Measurements from ENCODE around the gene SMPDL3B. TPM values are rescaled to one million over a fixed set of nuclear protein-coding genes. Genes with fewer than 3 reads are reported as not detected.
"Not testable (repeated sequence)": the region's sequence is repeated elsewhere in the genome, so short reads cannot be mapped to it uniquely, and the experiment has no call there.

SMPDL3B gene
- total RNA-seq, 1 experiment from 2014 or later: not detected

DNA sequence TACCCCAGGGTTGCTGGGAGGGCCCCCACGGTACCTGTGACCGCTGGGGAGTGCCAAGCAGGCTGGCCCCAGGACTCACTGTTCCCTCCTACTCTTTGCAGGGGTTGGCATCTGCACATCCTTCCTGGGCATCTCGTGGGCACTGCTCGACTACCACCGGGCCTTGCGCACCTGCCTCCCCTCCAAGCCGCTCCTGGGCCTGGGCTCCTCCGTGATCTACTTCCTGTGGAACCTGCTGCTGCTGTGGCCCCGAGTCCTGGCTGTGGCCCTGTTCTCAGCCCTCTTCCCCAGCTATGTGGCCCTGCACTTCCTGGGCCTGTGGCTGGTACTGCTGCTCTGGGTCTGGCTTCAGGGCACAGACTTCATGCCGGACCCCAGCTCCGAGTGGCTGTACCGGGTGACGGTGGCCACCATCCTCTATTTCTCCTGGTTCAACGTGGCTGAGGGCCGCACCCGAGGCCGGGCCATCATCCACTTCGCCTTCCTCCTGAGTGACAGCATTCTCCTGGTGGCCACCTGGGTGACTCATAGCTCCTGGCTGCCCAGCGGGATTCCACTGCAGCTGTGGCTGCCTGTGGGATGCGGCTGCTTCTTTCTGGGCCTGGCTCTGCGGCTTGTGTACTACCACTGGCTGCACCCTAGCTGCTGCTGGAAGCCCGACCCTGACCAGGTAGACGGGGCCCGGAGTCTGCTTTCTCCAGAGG is 31.8 kb downstream of the SMPDL3B start:
- no peak for DNase-seq (ENCODE audit: low read depth)
- in situ Hi-C loops (cut with HindIII; ENCODE audit: low pct_unique_long_range_greater_than_20kb, low sequenced_read_pairs): no loop called here

DNA sequence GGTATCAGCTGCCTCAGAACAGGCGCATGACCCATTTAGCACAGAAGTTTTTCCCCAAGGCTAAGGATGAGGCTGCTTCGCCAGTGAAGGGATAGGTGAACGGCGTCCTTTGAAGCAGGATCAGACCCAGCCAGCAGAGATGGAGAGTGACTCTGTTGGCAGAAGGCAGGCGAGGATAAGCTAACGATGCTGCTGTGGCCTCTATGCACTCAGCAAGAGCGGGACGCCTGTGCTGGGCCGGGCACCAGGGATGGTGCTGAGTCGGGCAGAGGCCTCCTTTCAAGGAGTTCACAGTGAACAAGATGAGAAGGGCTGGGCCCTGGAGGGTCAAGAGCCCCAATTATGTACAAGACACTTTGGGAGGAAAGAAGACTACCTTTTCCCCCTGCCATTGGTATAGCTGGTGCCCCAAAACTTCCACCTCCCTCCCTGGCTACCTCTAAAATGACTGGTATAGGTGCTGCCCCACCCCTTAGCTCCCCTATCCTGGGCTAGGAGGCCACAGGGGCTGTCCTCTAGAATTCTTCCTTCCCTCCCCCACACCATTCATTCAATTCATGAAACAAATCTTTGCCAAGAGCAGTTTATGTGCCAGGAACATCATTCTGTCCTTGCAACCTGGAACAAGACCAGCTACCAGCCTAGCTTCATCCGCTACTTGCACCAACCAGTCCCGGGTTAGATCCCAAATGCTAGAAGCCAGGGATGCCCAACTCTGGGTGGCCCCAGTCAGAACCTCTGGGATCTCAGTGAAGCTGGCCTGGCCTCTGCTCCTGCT is 32.5 kb downstream of the SMPDL3B start:
- no peak for DNase-seq (ENCODE audit: low read depth)
- in situ Hi-C loops (cut with HindIII; ENCODE audit: low pct_unique_long_range_greater_than_20kb, low sequenced_read_pairs): no loop called here

DNA sequence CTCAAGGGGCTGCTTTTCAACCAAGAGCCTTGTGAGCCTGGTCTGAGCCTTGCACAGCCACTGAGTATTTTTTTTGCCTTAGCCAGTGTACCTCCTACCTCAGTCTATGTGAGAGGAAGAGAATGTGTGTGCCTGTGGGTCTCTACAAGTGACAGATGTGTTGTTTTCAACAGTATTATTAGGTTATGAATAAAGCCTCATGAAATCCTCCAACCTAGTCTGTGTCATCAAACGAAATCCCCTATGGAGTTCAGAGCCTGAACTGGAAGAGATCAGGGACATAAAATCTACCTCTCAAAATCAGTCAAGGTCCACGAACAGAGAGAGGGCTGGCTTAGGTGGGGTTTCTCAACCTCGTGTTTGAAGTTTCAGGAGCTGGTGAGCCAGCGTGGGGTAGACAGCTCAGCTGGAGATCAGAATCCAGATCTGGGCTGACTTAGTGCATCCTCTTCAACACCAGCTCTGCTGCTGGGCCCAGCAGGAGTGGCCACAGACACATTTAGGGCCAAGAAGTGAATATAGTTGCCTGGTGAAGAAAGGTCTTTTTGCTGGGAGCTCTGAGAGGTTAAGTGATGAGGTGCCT is 33.2 kb downstream of the SMPDL3B start:
- in situ Hi-C loops (cut with HindIII; ENCODE audit: low pct_unique_long_range_greater_than_20kb, low sequenced_read_pairs): no loop called here
- no peak for DNase-seq (ENCODE audit: low read depth)

DNA sequence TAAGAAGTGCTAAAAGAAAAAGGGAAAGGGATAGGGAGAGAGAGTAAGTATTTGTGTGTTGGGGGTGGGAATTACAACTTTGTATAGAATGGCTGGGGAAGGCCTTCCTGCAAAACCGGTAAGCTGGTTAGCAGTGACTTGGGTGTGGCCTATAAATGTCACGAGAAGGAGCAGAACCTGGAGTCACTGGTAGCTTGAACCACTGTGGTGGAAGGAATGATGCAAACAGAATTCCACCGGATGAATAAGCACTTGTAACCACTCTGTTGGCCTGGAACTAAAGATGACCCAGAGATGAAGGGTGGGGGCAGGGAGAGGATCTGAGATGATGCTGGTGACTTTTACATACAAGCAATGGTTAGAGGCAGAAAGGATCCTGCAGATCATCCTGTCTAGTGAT is 33.9 kb downstream of the SMPDL3B start:
- in situ Hi-C loops (cut with HindIII; ENCODE audit: low pct_unique_long_range_greater_than_20kb, low sequenced_read_pairs): no loop called here
- peak; percentile 75 for DNase-seq (ENCODE audit: low read depth)

DNA sequence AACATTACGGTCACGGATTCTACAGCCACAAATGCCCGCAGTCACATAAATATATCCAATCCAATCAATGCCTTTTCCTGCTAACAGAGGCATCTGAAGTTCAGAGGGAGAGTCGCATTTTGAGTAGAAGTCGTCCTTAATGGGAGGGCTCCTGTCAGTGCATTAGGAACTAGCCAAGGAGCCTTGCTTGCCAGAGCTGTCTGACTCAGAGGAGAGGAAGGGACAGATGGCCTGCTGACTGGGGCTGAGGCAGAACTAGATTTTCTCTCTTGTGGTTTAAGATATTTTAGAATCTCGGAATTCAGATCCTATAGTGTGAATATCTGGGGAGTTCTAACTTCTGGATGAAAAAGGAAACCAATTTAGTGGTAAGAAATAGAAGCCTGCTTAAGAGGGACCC is 35.6 kb downstream of the SMPDL3B start:
- no peak for DNase-seq (ENCODE audit: low read depth)
- in situ Hi-C loops (cut with HindIII; ENCODE audit: low pct_unique_long_range_greater_than_20kb, low sequenced_read_pairs): no loop called here

DNA sequence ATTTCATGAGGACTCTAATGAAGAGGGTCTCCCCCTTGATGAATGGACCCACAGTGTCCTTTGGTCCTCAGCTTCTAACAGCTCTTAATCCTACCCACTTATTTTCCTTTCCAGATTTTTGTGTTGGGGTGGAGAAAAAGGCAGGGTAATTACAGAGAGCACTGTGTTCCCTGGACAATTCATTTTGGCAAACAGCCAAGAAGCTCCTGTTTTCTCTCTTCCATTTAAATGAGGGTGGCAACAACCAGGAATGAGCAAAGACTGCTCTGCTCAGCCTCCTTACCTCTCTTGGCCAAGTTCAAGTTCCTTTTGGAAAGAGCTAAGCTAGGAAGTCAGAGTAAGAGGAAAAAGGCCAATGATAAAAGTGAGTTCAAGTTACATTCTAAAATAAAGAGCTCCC is 36.9 kb downstream of the SMPDL3B start:
- in situ Hi-C loops (cut with HindIII; ENCODE audit: low pct_unique_long_range_greater_than_20kb, low sequenced_read_pairs): no loop called here
- no peak for DNase-seq (ENCODE audit: low read depth)

DNA sequence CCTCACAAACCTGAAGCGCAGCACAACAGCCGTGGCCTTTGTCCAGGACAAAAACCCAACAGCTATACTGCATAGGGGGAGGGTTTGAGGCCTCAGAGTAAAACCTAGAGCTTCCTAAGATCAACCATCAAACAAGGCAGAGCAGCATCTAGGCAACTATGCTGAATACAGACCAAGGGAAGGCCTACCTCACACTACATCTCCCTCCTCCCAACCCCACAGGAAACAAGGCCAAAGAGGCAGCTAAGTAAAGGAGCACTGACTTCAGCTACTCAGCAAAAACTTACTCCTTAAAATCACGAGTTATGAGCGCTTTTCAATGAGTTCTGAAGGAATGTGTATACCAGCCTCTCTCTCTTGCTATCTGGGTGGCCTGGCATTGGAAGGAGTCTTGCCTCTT is 37.3 kb downstream of the SMPDL3B start:
- in situ Hi-C loops (cut with HindIII; ENCODE audit: low pct_unique_long_range_greater_than_20kb, low sequenced_read_pairs): no loop called here
- DNase-seq (ENCODE audit: low read depth): no peak

DNA sequence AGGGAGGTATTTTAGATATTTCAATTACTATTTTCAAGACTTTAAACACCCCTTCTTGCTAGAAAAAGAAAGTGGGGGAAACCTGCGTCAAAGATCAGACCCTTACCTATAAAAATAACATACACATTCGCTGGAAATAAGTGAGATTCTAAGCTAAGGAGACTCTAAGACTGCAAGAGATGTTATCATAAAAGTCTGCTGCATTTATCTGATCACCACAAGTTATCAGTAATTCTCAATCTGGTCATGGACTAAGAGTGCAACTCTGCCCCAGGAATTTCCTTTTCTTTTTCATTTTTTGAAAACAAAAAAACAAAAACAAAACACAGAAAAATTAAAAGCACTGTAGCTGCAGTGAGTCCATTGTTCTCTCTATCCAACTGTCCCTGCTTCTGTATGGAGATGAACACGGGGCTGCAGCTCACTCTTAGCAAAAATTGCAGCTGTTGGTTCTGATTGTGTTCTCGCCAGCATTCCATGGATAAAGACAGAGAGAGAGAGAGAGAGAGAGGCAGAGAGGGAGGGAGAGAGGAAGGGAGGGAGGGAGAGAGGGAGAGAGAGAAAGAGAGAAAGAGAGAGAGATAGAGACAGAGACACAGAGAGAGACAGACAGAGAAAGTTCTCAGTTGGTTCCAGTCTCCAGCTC is 39.1 kb downstream of the SMPDL3B start:
- DNase-seq (ENCODE audit: low read depth): no peak
- in situ Hi-C loops (cut with HindIII; ENCODE audit: low pct_unique_long_range_greater_than_20kb, low sequenced_read_pairs): no loop called here

DNA sequence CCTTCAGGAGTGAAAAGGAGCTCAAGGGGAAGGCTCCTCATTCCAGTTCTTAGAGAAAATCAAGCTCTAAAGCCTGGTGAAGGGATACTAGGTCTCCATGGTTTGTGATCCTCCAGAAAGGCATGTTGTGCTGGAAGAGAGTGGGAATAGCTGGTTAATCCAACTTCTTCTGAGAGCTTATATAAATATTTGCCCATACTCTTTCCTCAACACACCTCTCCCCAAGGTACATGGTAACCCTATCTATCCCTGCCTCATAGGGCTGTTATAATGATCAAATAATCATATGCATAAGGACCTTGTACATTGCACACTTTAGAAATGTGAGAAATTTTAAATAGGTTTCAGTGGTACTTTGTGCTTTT is 39.6 kb downstream of the SMPDL3B start:
- in situ Hi-C loops (cut with HindIII; ENCODE audit: low pct_unique_long_range_greater_than_20kb, low sequenced_read_pairs): no loop called here
- DNase-seq (ENCODE audit: low read depth): no peak

DNA sequence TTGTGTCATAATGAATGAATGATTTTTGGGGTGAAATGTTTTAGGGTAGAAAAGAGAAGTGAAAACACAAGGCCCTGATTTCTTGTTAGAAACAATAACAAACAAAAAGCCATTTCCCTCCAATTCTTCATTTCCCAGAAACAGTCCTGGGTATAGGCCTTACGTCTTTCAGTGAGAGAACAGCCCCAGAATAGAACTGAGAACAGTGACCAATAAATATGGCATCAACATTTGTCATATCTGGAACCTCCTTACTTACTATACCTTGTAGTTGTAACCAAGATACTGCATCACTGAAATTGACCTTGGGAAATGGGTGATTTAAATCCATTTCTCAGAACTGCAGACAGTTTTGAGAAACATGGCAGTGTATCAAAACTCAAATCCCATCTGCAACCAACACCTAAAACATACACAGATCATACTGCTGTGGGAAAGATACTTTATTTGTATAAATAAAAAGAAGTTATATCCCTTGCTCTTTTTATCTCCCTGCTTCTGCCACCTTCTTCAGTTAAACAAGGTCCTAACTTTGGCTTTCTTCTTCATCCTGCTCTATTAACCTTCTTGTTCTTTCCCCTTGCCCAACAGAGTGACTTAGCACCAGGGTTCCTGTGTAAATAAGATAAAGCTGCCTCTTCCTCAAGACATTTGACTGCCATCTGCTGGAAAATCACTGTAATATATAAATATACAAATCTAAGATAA is 44.5 kb downstream of the SMPDL3B start:
- peak; percentile 41 for DNase-seq (ENCODE audit: low read depth)
- in situ Hi-C loops (cut with HindIII; ENCODE audit: low pct_unique_long_range_greater_than_20kb, low sequenced_read_pairs): no loop called here

DNA sequence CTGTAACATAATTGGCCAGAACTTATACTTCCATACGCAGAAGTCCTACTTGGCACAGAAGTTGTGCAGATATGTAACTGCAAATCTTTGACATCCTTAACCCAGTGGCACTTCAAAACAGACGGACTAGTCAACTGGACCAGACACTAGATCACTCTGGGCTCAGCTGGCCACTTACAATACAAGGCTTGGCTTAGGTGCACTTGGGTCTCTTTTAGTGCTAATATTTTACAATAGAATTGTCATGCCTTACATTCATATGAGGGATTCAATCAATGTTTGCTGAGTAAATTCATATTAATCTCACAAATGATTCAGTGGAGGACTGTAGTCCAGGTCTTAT is 45.0 kb downstream of the SMPDL3B start:
- in situ Hi-C loops (cut with HindIII; ENCODE audit: low pct_unique_long_range_greater_than_20kb, low sequenced_read_pairs): no loop called here
- no peak for DNase-seq (ENCODE audit: low read depth)

DNA sequence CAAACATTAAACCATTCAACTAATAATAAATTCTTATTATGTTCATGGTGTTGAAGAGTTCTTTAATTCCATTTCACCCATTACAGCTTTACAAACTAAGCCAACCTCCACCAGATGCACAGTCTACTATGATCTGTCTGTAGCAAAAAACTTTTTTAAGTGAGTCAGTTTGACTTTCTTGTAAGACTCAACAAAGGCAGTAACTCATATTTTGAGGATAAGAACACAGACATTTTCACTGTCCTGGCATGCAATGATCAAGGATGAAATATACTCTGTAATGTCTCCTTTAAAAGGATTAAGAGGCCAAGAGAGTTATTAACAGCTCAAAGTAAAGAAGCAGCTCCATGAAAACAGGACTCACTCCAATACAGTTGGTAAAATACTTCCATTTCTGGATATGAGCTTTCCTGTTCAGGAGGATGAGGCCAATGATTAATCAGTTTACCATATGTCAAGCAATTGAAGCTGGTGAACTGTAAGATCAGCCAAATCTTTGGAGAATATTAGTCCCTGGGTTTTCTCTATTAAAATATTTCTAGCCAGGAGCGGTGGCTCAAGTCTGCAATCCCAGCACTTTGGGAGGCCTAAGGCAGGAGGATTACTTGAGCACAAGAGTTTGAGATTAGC is 45.5 kb downstream of the SMPDL3B start:
- DNase-seq (ENCODE audit: low read depth): no peak
- in situ Hi-C loops (cut with HindIII; ENCODE audit: low pct_unique_long_range_greater_than_20kb, low sequenced_read_pairs): no loop called here

DNA sequence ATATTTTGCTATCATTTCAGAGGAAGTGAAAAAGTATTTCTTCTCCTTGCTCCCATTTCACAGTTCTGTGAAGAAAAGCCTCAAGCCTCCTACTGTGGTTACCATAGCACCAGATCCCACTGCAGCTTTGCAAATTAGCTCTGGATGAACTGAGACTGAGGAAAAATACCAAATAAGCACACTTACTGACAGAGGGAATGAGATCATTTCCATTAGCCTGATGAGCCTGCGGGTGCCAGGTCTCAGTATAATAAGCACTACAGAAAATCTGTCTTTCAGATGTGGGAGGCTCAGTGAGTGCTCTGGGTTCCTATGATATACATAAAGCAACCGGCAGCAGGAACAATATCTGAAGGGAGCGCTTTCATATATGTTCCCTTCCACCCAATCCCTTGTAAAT is 46.3 kb downstream of the SMPDL3B start:
- in situ Hi-C loops (cut with HindIII; ENCODE audit: low pct_unique_long_range_greater_than_20kb, low sequenced_read_pairs): no loop called here
- no peak for DNase-seq (ENCODE audit: low read depth)

DNA sequence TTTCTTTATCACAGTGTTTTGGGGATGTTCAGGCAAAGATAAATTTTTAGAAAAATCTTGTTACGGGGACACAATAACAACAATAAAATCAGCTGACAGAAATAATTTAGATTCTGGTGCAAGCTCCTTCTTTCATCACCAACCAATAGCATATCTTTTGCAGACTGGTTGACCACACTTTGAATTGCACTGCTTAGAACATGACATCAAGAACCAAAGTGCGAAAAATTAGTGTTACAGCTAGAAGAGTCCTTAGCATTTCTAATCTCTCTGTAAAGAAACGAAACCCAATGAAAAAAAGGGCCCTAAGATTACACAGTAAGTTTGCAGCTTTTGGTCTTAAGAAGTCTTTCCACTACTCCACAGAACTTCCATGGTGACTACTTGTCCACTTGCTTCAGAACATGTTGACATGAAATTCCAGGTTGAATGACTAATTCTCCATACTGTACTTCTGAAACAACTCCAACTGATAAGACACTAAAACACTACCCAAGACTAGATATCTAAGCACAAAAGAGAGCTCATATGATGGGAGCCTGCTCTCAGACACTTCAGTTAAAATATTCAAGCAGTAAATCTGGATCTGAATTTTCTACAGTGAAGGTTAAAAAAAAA is 56.2 kb downstream of the SMPDL3B start:
- in situ Hi-C loops (cut with HindIII; ENCODE audit: low pct_unique_long_range_greater_than_20kb, low sequenced_read_pairs): no loop called here
- no peak for DNase-seq (ENCODE audit: low read depth)

DNA sequence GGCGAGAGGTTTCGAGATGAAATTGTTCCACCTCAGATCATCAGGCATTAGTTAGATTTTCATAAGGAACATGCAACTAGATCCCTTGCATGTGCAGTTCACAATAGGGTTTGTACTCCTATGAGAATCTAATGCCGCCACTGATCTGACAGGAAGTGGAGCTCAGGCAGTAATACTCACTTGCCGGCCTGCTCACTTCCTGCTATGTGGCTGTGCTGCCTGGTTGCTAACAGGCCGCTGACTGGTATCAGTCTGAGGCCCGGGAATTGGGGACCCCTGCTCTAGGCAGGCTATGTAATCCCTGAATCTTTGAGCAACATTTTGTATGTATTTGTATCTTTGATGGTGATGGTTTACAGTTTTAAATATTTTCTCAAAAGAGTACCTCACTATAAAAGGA is 57.5 kb downstream of the SMPDL3B start:
- in situ Hi-C loops (cut with HindIII; ENCODE audit: low pct_unique_long_range_greater_than_20kb, low sequenced_read_pairs): no loop called here
- no peak for DNase-seq (ENCODE audit: low read depth)

DNA sequence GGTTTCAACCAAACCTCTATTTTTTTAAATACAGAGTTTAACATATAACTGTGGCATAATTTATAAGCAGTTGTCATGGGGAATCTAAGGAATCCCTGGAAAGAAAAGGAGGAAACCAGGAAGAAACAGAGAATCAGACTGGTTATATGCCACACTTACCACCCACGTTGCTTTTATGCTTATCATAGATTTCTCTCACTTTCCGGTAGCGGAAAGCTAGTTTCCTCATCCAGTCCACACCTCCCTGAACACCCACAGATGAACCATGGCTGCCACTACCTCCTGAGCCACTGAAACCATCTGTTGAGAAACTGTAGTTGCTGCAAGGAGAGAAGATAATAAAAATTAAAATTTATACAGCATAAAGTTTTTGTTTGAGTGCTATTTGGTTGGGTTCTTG is 58.4 kb downstream of the SMPDL3B start:
- DNase-seq (ENCODE audit: low read depth): no peak
- in situ Hi-C loops (cut with HindIII; ENCODE audit: low pct_unique_long_range_greater_than_20kb, low sequenced_read_pairs): no loop called here

DNA sequence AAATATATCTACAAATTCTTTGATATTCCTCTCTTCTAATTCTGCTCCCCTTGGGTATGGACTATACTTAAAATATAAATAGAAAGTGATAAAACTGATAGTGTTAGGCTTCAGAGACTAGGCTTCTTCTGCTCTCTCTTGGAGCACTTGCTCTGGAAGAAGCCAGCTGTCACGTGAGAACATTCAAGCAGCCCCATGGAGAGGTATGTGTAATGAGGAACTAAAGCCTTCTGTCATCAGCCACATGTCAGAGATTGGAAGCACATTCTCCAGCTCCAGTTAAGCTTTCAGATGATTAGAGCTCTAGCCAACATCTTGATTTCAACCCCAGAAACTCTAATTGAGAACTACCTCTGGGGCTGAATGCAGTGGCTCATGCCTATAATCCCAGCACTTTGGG is 59.3 kb downstream of the SMPDL3B start:
- in situ Hi-C loops (cut with HindIII; ENCODE audit: low pct_unique_long_range_greater_than_20kb, low sequenced_read_pairs): no loop called here

DNA sequence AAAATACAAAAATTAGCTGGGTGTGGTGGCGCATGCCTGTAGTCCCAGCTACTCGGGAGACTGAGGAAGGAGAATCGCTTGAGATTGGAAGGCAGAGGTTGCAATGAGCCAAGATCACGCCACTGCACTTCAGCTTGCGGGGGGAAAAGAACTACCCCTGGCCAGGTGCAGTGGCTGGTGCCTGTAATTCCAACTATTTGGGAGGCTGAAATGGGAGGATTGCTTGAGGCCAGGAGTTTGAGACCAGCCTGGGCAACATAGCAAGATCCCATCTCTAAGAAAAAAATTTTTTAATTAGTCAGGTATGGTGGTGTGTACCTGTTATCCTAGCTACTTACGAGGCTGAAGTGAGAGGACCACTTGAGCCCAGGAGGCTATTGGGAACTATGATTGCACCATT is 59.7 kb downstream of the SMPDL3B start:
- in situ Hi-C loops (cut with HindIII; ENCODE audit: low pct_unique_long_range_greater_than_20kb, low sequenced_read_pairs); DNase-seq (ENCODE audit: low read depth): not testable (repeated sequence)

More for the DNA sequence above, 59.3 kb downstream of the SMPDL3B start:
- no peak for DNase-seq (ENCODE audit: low read depth)
